IPS DF 19.7 (cell line): Measurements from ENCODE around the gene ENO2.

Experiments
- DNase-seq: peaks from one replicate; pipeline ENCODE4 v3.0.0-alpha.2; 2013; ENCODE audit warnings: low read depth, low spot score

Gene ENO2

DNA sequence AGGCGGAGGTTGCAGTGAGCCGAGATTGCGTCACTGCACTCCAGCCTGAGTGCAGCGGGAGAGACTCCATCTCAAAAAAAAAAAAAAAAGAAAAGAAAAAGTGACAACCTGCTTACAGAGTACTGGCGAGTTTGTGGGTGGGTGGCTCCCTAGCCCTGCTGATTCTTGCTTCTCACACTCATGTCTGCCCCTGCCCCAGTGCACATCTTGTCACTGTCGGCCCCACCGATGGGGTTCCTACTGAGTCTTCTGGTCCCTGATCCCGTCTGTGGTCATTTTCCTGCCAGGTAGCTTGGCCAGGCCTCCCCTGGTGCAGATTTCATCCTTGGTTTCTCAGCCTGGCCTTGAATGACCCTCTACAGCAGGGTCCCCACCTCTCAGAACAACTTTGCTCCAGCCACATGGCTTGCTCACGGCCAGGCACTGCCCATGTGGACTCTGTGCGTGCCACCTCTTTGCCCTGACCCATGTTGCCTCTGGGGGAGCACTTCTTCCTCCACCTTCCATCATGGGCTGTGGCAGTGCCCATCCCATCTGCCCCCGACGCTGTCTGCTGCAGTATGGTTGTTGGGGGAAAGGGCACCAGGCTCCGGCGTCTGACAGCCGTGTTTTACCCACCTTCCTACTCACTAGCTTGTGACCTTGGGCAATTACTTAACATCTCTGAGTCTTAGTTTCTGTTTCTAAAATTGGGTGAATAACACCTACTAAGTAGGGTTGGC, 34.7 kb downstream of the ENO2 start:
- no peak for DNase-seq

DNA sequence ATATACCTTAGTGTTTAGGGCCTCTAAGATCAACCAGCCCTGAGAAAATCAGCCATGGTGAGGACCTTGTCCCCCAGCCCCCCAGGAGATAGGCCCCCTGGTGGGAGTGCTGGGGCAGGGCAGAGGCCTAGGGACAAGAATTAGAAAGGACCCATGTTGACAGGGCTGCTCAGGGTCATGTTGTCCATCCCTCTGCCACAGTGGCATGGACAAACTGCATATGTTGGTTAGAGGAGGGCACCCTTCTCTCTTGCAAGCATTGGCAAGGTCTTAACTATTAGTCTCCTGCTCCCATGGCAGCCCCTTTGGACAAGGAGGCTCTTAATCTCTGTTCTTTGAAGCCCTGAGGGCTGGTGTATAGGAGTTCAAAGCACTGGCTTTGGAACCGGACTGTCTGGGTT, 36.0 kb downstream of the ENO2 start:
- no peak for DNase-seq

GRCh38 chr12:6950811-6951540, 36.6 kb downstream of the ENO2 start, which contains the start of gene PTPN6:
TSS of gene PTPN6 (plus strand) at chr12:6951356. CDS start at chr12:6951513, 157 bp downstream.
- DNase-seq: no peak

DNA sequence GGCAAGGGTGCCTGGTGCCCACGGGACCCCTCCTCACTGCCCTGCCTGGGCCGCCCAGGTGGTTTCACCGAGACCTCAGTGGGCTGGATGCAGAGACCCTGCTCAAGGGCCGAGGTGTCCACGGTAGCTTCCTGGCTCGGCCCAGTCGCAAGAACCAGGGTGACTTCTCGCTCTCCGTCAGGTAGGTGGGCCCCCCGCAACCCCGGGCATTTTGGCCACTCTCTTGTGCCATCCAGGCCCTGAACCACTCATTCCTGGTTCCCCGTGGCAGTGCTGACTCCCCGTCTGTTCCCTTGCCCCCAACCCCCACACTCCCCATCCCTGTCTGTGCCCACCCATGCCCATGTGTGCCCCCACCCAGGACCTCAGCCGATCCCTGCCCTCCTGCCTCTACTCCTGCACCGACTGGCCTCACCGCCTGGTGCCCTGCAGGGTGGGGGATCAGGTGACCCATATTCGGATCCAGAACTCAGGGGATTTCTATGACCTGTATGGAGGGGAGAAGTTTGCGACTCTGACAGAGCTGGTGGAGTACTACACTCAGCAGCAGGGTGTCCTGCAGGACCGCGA, 37.3 kb downstream of the ENO2 start:
- DNase-seq: no peak

DNA sequence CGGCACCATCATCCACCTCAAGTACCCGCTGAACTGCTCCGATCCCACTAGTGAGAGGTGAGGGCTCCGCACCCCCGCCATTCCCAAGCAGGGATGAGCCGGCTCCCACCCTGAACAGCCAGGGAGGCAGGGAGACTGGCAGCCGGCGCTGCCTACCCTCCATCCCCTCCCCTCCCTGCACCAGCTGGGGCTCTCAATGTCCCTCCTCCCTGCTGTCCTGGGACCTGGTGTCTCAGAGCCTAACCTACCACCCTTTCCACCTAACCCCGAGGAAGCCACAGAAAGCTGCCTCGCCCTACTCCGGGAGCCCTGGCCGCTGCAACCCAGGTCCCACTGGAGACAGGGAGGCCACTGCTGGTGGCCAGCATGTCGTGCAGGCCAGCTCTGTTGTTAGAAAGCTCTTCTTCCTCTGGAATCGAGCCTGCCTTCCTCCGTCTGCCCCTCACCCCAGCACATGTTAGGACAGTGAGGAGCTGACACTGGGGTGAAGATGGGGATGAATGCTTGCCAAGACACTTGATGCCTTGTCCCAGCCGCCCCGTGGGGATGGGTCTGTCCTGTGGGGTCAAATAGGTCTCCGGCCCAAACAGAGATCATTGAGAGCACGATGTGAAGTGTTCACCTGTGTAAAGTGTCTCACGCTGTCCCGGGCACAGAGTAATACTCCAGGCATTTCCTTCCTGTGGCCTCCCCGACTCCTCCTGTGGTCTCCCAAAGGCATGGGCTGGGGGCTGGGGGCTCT, 37.9 kb downstream of the ENO2 start:
- no peak for DNase-seq

DNA sequence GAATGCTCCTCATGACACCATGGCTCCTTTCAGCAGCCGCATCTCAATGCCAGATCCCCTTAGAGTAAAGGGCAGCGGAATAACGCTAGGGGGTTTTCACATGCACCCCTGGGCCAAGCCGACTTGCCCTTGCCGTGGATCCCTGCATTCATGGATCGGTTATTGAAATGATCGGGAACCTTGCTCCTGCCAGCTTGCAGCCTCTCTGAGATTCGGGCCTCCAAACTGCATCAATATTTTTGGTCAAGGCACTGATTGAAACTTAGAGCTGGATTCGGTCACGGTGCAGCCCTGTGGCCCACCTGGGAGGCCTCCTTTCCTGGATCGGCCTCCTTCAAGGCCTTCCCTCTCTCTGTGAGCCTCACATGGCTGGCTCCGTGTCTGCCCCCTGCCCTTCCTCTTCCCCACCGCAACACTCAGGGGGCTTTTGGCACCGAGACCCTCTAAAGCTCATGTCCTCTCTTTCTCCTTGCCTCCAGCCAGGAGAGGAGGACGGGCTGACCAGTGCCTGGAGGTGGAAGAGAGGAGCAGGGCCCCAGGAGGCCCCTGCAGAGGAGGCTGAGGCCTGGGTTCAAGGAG, 38.6 kb downstream of the ENO2 start:
- DNase-seq: no peak

- no peak for DNase-seq
Observed at GRCh38 chr12:6953442-6954315, 39.3 kb downstream of the ENO2 start.

- no peak for DNase-seq
Observed at GRCh38 chr12:6954316-6955107, 40.1 kb downstream of the ENO2 start.

DNA sequence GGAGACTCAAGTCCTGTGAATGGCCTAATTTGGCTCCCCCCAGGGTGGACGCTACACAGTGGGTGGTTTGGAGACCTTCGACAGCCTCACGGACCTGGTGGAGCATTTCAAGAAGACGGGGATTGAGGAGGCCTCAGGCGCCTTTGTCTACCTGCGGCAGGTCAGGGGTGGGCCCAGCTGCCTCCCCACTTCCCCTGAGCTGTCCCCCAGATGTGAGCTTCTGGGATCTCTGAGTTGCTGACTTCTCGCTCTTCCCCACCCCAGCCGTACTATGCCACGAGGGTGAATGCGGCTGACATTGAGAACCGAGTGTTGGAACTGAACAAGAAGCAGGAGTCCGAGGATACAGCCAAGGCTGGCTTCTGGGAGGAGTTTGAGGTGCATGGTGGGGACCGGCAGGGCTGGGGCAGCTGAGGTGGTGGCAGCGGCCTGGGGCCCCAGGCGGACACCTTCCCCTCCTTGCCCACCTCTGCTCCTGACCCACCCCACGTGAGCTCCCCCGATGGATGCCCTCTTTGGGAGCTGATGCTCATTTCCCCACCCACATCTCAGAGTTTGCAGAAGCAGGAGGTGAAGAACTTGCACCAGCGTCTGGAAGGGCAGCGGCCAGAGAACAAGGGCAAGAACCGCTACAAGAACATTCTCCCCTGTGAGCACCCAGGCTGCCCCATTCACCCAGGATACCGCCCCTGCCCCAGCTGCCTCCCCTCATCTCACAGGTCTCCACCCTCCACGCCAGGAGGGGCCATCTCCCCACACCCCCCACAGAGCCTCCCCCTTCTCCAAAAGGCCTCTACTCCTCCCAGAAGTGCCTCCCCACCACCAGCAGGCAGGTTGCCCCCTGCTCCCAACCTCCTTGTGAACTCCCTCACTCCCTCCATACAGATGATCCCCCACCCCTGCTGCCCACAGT, 41.0 kb downstream of the ENO2 start:
- DNase-seq: no peak

DNA sequence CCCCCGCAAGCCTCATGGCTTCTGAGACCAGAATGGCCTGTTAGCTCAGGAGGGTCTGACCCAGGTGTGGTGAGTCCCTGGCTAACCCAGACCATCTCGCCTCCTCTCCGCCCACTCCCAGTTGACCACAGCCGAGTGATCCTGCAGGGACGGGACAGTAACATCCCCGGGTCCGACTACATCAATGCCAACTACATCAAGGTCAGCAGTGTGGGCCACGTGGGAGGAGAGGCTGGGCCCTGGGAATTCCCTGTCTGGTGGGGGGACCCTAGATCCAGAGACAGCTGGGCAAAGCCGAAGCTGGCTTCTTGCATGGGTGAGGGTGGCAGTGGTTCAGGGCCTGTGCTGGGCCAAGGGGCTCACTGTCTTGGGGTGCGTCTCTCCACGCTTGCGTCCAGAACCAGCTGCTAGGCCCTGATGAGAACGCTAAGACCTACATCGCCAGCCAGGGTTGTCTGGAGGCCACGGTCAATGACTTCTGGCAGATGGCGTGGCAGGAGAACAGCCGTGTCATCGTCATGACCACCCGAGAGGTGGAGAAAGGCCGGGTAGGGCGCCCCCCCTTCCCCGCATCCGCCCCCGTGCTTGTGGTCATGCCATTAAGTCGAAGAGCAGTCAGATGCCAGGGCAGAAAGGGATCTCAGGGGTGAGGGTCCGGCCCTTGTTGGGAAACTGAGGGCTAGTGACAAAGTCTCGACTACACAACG, 41.8 kb downstream of the ENO2 start:
- no peak for DNase-seq

- no peak for DNase-seq
Observed at GRCh38 chr12:6957151-6957701, 42.8 kb downstream of the ENO2 start.

DNA sequence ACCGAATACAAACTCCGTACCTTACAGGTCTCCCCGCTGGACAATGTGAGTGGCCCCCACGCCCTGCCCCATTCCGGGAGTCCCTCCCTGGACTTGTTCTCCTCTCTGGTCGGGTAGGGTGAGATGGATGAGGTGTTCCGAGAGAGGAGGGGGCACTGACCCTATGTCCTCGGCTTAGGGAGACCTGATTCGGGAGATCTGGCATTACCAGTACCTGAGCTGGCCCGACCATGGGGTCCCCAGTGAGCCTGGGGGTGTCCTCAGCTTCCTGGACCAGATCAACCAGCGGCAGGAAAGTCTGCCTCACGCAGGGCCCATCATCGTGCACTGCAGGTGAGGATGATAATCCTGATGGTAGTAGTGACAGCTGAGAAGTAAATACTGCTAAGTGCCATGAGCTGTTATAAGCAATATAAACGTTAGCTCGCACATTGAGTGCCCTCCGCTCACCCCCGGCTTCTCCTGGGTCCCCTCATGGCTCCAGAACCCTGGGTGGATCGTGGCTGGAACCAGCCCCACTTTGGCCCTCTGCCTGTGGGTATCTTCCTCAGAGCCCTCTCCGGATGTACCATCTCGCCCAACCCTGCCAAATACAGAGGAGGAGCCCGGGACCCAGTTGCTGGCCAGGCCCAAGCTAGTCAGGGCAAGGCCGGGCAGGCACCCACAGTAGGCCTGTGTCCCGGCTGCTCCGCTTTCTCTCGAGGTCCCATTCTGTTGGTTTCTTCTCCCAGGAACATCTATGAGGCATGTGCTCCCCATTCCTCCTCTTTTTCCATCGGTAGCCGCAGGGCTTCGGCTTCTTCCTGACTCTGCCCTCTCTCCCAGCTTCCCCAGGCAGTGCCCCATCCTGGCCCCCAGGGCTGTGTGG, 43.6 kb downstream of the ENO2 start:
- no peak for DNase-seq

DNA sequence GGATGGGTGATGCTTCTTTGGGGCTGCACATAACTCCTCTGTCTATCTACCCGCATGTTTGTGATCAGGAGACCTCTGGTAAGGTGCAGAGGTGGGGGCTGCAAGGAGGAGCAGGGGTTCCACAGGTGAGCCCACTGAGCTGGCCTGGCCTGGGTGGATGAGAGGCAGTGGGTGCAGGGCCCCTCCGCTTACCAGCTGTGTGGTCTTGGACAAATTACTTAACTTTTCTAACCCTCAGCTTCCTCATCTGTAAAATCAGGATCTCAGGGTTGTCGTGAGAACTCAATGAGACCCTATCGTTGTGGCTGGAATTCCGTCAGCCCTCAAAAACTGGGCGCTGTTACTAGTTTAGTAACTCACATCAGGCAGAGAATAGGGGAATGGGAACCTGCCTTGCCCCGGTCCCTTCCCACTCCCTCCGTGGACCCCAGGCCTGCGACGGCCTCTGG, 44.3 kb downstream of the ENO2 start:
- DNase-seq: no peak

DNA sequence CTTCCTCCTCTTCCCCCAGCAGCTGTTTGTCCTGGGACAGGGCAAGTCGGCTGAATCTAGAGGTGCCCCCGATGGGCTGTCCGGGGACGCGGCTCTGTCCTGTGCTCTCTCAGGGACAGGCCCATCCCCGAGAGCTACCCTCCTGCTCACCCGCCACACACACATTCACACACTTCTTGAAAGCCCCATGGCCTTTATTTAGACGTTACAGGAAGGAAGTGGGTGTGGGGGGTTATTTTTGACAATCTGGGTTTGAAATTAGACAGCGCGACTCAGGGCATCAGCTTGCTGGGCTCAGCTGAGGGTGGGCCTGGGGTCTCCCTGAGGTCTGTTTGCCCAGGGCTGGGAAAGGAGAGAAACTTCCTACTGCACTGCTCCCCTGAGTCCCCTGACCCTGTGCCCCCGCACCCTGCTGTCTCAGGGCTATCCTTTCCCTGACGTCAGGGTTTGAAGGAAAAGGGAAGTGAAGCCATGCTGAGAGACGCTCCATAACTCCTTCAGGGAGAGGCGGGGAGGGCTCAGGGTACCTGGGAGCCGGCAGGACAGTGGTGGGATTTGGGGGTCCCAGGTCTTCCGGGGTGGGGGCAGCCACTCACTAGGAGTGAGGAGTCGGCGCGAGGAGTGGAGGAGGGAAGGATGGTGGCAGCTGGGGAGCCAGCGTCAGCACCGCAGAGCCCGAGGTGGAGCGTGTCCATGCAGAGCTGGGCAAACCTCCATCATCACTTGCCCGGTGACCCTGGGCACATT, 44.9 kb downstream of the ENO2 start:
- DNase-seq: no peak

GRCh38 chr12:6959805-6960592, 45.6 kb downstream of the ENO2 start:
- no peak for DNase-seq
